ENCODE data around the gene HOXA13. TPM values are rescaled to one million over a fixed set of nuclear protein-coding genes. Genes with fewer than 3 reads are reported as not detected.

HOXA13 gene
- total RNA-seq, 1 experiment from 2014 or later = 4.7 TPM

GRCh38 chr7:27237735-27238334 is 37.9 kb upstream of the HOXA13 start:
- DNase-seq (ENCODE audit: low spot score) = peak; percentile 81

- peak; percentile 31 for DNase-seq (ENCODE audit: low spot score)
These were observed 35.8 kb upstream of the HOXA13 start for GRCh38 chr7:27235387-27236311.

- no peak for DNase-seq (ENCODE audit: low spot score)
These were observed 29.6 kb upstream of the HOXA13 start for GRCh38 chr7:27229448-27229847.

GRCh38 chr7:27224983-27225934 is 25.4 kb upstream of the HOXA13 start:
- DNase-seq (ENCODE audit: low spot score) = no peak

- DNase-seq (ENCODE audit: low spot score) = no peak
These were observed 24.2 kb upstream of the HOXA13 start for GRCh38 chr7:27223941-27224575.

GRCh38 chr7:27221201-27221797 is 21.4 kb upstream of the HOXA13 start:
- peak; percentile 27 for DNase-seq (ENCODE audit: low spot score)

GRCh38 chr7:27220440-27220955 is 20.6 kb upstream of the HOXA13 start:
- no peak for DNase-seq (ENCODE audit: low spot score)

GRCh38 chr7:27219821-27220220 is 19.9 kb upstream of the HOXA13 start:
- no peak for DNase-seq (ENCODE audit: low spot score)

GRCh38 chr7:27217951-27218350 is 18.1 kb upstream of the HOXA13 start:
- DNase-seq (ENCODE audit: low spot score) = no peak

GRCh38 chr7:27215356-27215755 is 15.5 kb upstream of the HOXA13 start:
- DNase-seq (ENCODE audit: low spot score) = no peak

GRCh38 chr7:27214239-27214950 is 14.5 kb upstream of the HOXA13 start:
- no peak for DNase-seq (ENCODE audit: low spot score)

- no peak for DNase-seq (ENCODE audit: low spot score)
These were observed 13.7 kb upstream of the HOXA13 start for GRCh38 chr7:27213433-27214238.

GRCh38 chr7:27212497-27213432 is 12.9 kb upstream of the HOXA13 start:
- DNase-seq (ENCODE audit: low spot score) = no peak

- DNase-seq (ENCODE audit: low spot score) = no peak
These were observed 11.9 kb upstream of the HOXA13 start for GRCh38 chr7:27211764-27212204.

- DNase-seq (ENCODE audit: low spot score) = no peak
These were observed 11.2 kb upstream of the HOXA13 start for GRCh38 chr7:27211084-27211446.

GRCh38 chr7:27210441-27211083 is 10.7 kb upstream of the HOXA13 start:
- DNase-seq (ENCODE audit: low spot score) = peak; percentile 53

GRCh38 chr7:27209933-27210440 is 10.1 kb upstream of the HOXA13 start:
- no peak for DNase-seq (ENCODE audit: low spot score)

Measured in A172 (cell line).